HepG2 (cell line): ENCODE measurements around the gene MESD. TPM values are rescaled to one million over a fixed set of nuclear protein-coding genes. Genes with fewer than 3 reads are reported as not detected.

Experiments
- BRCA1 ChIP-seq: sonication (generic); formaldehyde crosslinking; IDR thresholded peaks from 2 replicates; pipeline ENCODE4 v1.4.0; 2020; ENCODE audit warnings: missing genetic modification reagents
- CSRNP2 ChIP-seq: sonication (generic); formaldehyde crosslinking; conservative IDR thresholded peaks from 2 replicates; pipeline ENCODE4 v1.8.0; 2022; ENCODE audit warnings: low read depth, missing genetic modification reagents
- EZH2 ChIP-seq: conservative IDR thresholded peaks from 2 replicates; pipeline ENCODE4 v1.6.1; 2012; ENCODE audit warnings: mild to moderate bottlenecking, low read depth, low read length, moderate library complexity
- GMEB1 ChIP-seq: sonication (generic); formaldehyde crosslinking; IDR thresholded peaks from 2 replicates; pipeline ENCODE4 v1.5.1; 2020; ENCODE audit warnings: missing genetic modification reagents, mild to moderate bottlenecking, borderline replicate concordance
- NAIF1 ChIP-seq: sonication (generic); formaldehyde crosslinking; IDR thresholded peaks from 2 replicates; pipeline ENCODE4 v1.5.0; 2020; ENCODE audit warnings: mild to moderate bottlenecking, missing genetic modification reagents, borderline replicate concordance
- PHF21A ChIP-seq: sonication (generic); formaldehyde crosslinking; IDR thresholded peaks from 2 replicates; pipeline ENCODE4 v1.5.0; 2020; ENCODE audit warnings: mild to moderate bottlenecking, missing genetic modification reagents
- RCOR2 ChIP-seq: IDR thresholded peaks from 2 replicates; pipeline ENCODE4 v1.6.1; 2016; ENCODE audit warnings: missing biosample characterization, missing genetic modification reagents
- RELA ChIP-seq: sonication (generic); formaldehyde crosslinking; IDR thresholded peaks from 2 replicates; pipeline ENCODE4 v1.4.0; 2020; ENCODE audit warnings: missing genetic modification reagents
- SAFB2 ChIP-seq: sonication (generic); formaldehyde crosslinking; IDR thresholded peaks from 2 replicates; pipeline ENCODE4 v1.5.1; 2020; ENCODE audit warnings: missing genetic modification reagents, low read depth, mild to moderate bottlenecking, borderline replicate concordance
- SAP130 ChIP-seq: IDR thresholded peaks from 2 replicates; pipeline ENCODE4 v1.6.1; 2016; ENCODE audit warnings: low read depth
- SMAD1 ChIP-seq: sonication (generic); formaldehyde crosslinking; IDR thresholded peaks from 2 replicates; pipeline ENCODE4 v1.4.0; 2020; ENCODE audit warnings: missing genetic modification reagents, low read depth, mild to moderate bottlenecking, borderline replicate concordance
- STAT5B ChIP-seq: sonication (generic); formaldehyde crosslinking; IDR thresholded peaks from 2 replicates; pipeline ENCODE4 v1.4.0; 2020; ENCODE audit warnings: missing genetic modification reagents
- ZBTB38 ChIP-seq: sonication (generic); formaldehyde crosslinking; IDR thresholded peaks from 2 replicates; pipeline ENCODE4 v1.5.1; 2020; ENCODE audit warnings: mild to moderate bottlenecking, missing genetic modification reagents
- ZBTB7A ChIP-seq: sonication (generic); formaldehyde crosslinking; IDR thresholded peaks from 2 replicates; pipeline ENCODE4 v1.8.0; 2022; ENCODE audit warnings: mild to moderate bottlenecking, missing genetic modification reagents
- ZMYM4 ChIP-seq: sonication (generic); formaldehyde crosslinking; IDR thresholded peaks from 2 replicates; pipeline ENCODE4 v1.8.1; 2023; ENCODE audit warnings: mild to moderate bottlenecking, missing genetic modification reagents
- ZNF3 ChIP-seq: IDR thresholded peaks from 2 replicates; pipeline ENCODE4 v1.7.0; 2017; ENCODE audit warnings: inconsistent platforms
- ZNF414 ChIP-seq: sonication (generic); formaldehyde crosslinking; IDR thresholded peaks from 2 replicates; pipeline ENCODE4 v1.5.0; 2020; ENCODE audit warnings: missing genetic modification reagents
- ZNF501 ChIP-seq: sonication (generic); formaldehyde crosslinking; IDR thresholded peaks from 2 replicates; pipeline ENCODE4 v1.5.1; 2020; ENCODE audit warnings: mild to moderate bottlenecking, moderate library complexity, missing genetic modification reagents
- ZNF513 ChIP-seq: sonication (generic); formaldehyde crosslinking; conservative IDR thresholded peaks from 2 replicates; pipeline ENCODE4 v1.5.0; 2020; ENCODE audit warnings: missing genetic modification reagents
- ZNF691 ChIP-seq: sonication (generic); formaldehyde crosslinking; IDR thresholded peaks from 2 replicates; pipeline ENCODE4 v1.4.0; 2020; ENCODE audit warnings: missing genetic modification reagents, low read depth, mild to moderate bottlenecking, borderline replicate concordance
- ZNF790 ChIP-seq: sonication (generic); formaldehyde crosslinking; IDR thresholded peaks from 2 replicates; pipeline ENCODE4 v1.8.0; 2022; ENCODE audit warnings: missing genetic modification reagents, mild to moderate bottlenecking, borderline replicate concordance
- ZNF83 ChIP-seq: sonication (generic); formaldehyde crosslinking; IDR thresholded peaks from 2 replicates; pipeline ENCODE4 v1.4.0; 2020; ENCODE audit warnings: missing genetic modification reagents, mild to moderate bottlenecking, borderline replicate concordance
- ZZZ3 ChIP-seq: sonication (generic); formaldehyde crosslinking; IDR thresholded peaks from 2 replicates; pipeline ENCODE4 v1.4.0; 2020; ENCODE audit warnings: missing genetic modification reagents, mild to moderate bottlenecking, borderline replicate concordance
- polyA plus RNA-seq, 8 experiments: library from polyadenylated mRNA; depleted of rRNA in 3 of 8; stranded (reverse) in 7 of 8; unstranded in 1 of 8; fragments of >200 nt; fragmentation: Illumina TruSeq in 4 of 8; extraction: Trizol in 4 of 8; gene quantifications; 2 replicates each; pipeline versions ENCODE4 v1.2.1 to v1.2.3, GENCODE V29; 2011 to 2016; ENCODE audit warnings: low read depth in 4 of 8, missing spikeins in 1 of 8, mixed read lengths in 1 of 8; ENCODE audit not compliant: insufficient read depth in 1 of 8
- total RNA-seq, 5 experiments: library from RNA; depleted of rRNA; stranded (reverse); fragments of >200 nt; fragmentation: Illumina TruSeq; extraction: Trizol; gene quantifications; 2 replicates each; pipeline ENCODE4 v1.2.3, GENCODE V29; 2016; ENCODE audit warnings: low read depth in 1 of 5

Gene MESD
- total and polyA plus RNA-seq, 2 of the 13 experiments (the other 11 are each of a cell fraction or from before 2014, with no cell fraction given), result 18.0 to 46.2 TPM

GRCh38 chr15:80989081-80989517 lies 520 bp downstream of the MESD start (continued):
- TF ChIP-seq ZNF513 (no peak), BRCA1 (CRISPR knock-in tag) (0 out of 2 replicates have a peak, but pooled peaks have one; percentile 11), NAIF1 (CRISPR knock-in tag) (0 out of 2 replicates have a peak, but pooled peaks have one; percentile 59), ZNF3 (no peak), SAP130 (CRISPR knock-in tag) (0 out of 2 replicates have a peak, but pooled peaks have one; percentile 44), ZZZ3 (CRISPR knock-in tag) (0 out of 2 replicates have a peak, but pooled peaks have one; percentile 78), ZNF83 (CRISPR knock-in tag) (no peak), RELA (CRISPR knock-in tag) (no peak), EZH2 (no peak), SMAD1 (CRISPR knock-in tag) (no peak; the same call in 1 of the 2 replicates), ZNF790 (0 out of 2 replicates have a peak, but pooled peaks have one; percentile 19), CSRNP2 (CRISPR knock-in tag) (no peak), ZBTB7A (CRISPR knock-in tag) (no peak), GMEB1 (CRISPR knock-in tag) (peak; percentile 2; the same call in 1 of the 2 replicates), SAFB2 (CRISPR knock-in tag) (no peak), ZNF414 (CRISPR knock-in tag) (no peak), ZBTB38 (no peak), ZMYM4 (CRISPR knock-in tag) (no peak), ZNF691 (CRISPR knock-in tag) (0 out of 2 replicates have a peak, but pooled peaks have one; percentile 2), RCOR2 (CRISPR knock-in tag) (no peak), PHF21A (CRISPR knock-in tag) (0 out of 2 replicates have a peak, but pooled peaks have one; percentile 2), ZNF501 (no peak), STAT5B (CRISPR knock-in tag) (no peak)
